Activated CD4-positive, alpha-beta memory T cell treated with anti-CD3 and anti-CD28 coated beads, Interleukin-2, amount 10 ng/mL, durations not matched to agents 7 days and 5 days (primary cell): ENCODE data around the gene RGSL1. TPM values are rescaled to one million over a fixed set of nuclear protein-coding genes. Genes with fewer than 3 reads are reported as not detected.

ENCODE experiments used
- CTCF ChIA-PET: fragments of 350-600 bp; sonication (Branson Sonifier 250); formaldehyde crosslinking; loops from one replicate; lab custom pipeline; 2021; ENCODE audit warnings: antibody characterized with exemption, inconsistent platforms; lab: Charles Lee
- POLR2A ChIA-PET: fragments of 350-600 bp; sonication (Branson Sonifier 250); formaldehyde crosslinking; loops from one replicate; lab custom pipeline; 2021; ENCODE audit warnings: antibody characterized with exemption; lab: Charles Lee
- DNase-seq: peaks from one replicate; pipeline ENCODE4 v3.0.0-alpha.2; 2020
- H3K27ac Mint-ChIP-seq: one replicate; pipeline ENCODE4 v1.8.0; 2021; ENCODE audit warnings: mild to moderate bottlenecking, mixed read lengths
- H3K27me3 Mint-ChIP-seq: one replicate; pipeline ENCODE4 v1.8.0; 2021; ENCODE audit warnings: mixed read lengths
- H3K36me3 Mint-ChIP-seq: one replicate; pipeline ENCODE4 v1.8.0; 2021; ENCODE audit warnings: low read depth, mixed read lengths
- H3K4me1 Mint-ChIP-seq: one replicate; pipeline ENCODE4 v1.8.0; 2021; ENCODE audit warnings: mixed read lengths
- H3K4me3 Mint-ChIP-seq: one replicate; pipeline ENCODE4 v1.8.0; 2021; ENCODE audit warnings: mild to moderate bottlenecking, mixed read lengths
- H3K9me3 Mint-ChIP-seq: one replicate; pipeline ENCODE4 v1.8.0; 2021; ENCODE audit warnings: mixed read lengths
- total RNA-seq, 2 experiments: library from RNA; stranded (reverse); gene quantifications; one replicate each; pipeline ENCODE4 v1.2.3, GENCODE V29; 2021

Gene RGSL1
- total RNA-seq, 2 experiments from 2014 or later: not detected

DNA sequence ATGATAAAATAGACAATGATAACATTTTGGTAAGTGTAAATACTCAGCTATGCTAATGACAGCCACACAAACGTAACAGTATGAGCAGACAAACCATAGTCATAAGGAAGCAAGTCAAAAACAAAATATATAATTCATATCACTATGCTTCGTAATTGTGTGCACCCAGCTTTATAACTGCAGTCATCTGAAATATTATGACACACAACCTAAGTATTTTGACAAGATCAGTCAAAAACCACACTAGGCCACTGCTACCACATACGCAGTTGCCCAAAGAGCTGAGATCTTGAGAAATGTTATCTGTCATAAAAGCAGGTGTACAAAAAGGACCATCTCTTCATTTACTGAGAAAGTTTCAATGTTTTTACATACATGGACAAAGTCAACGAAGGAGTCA is 113.1 kb downstream of the RGSL1 start:
- H3K36me3 Mint-ChIP-seq: no peaks in the 10 kb centered on the region
- POLR2A ChIA-PET: no interaction called here
- H3K27ac Mint-ChIP-seq: no peak overlapping the region
- H3K9me3 Mint-ChIP-seq: no peaks in the 10 kb centered on the region
- peaks cover 6% of the 10 kb centered on the region for H3K27me3 Mint-ChIP-seq
- CTCF ChIA-PET: no interaction called here
- DNase-seq: no peak
- no peak overlapping the region for H3K4me3 Mint-ChIP-seq
- H3K4me1 Mint-ChIP-seq: peaks cover 1% of the 10 kb centered on the region

DNA sequence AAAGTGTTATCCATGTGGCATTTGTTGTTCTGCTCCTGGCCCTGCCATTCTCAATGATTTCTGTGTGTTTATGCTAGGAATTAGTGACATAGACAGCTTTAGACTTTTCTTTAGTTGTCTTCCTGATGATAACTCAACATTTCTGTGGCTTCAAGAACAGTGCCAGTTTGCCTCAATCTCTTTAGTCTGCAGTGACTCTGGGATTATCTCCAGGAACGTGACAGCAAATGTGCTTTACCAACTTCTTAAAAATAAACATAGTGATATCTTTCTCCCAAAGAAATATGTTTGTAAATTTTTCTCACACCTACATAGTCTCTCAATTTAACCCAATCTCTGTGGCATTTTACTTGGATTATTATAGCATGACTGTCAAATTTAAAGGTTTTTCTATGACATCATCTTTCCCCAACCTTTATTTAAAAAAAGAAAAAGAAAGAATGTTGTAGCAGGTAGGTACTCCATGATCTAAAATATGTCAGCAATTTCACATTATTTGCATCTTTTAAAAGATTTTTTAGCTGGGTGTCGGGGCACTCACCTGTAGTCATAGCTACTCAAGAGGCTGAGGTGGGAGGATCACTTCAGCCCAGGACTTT is 114.6 kb downstream of the RGSL1 start:
- Mint-ChIP-seq H3K4me3 (no peak overlapping the region), H3K4me1 (peaks cover 1% of the 10 kb centered on the region), H3K27me3 (peaks cover 6% of the 10 kb centered on the region), H3K9me3 (no peaks in the 10 kb centered on the region), H3K36me3 (no peaks in the 10 kb centered on the region), H3K27ac (no peak overlapping the region)
- ChIA-PET CTCF (no interaction called here), POLR2A (interaction anchor here (1.3 kb wide), 1 partner anchor 10 kb away, joined by 3 read pairs; no protein-coding TSS in a partner anchor)
- DNase-seq: no peak

DNA sequence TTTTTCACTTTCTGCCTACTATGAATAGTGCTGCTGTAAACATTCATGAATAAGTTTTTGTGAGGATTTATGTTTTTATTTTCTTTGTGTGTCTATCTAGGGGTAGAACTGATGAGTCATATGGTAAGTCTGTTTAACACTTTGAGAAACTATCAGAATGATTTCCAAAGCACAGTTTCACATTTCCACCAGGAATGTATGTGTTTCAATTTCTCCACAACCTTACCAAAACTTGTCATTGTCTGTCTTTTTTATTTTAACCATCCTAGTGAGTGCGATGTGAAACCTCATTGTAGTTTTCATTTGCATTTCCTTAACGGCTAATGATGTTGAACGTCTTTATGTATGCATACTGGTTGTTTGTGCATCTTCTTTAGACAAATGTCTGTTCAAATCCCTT is 115.6 kb downstream of the RGSL1 start:
- H3K4me1 Mint-ChIP-seq: peaks cover 1% of the 10 kb centered on the region
- CTCF ChIA-PET: no interaction called here

DNA sequence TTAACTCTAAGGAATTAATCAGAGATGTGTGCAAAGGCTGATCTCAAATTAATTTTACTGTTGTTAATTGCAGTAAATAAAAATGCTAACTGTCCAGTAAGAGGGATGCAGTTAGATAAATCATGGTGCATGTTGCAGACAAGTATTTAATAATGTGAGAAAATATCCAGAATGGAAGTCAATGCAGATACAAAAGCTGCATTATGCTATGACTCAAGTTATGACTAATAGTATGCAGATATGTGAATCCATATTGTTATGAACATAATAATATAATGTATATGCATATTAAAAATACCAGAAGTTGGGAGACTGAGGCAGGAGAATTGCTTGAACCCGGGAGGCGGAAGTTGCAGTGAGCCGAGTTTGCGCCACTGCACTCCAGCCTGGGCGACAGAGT is 117.7 kb downstream of the RGSL1 start:
- no peak for DNase-seq

More for the DNA sequence above, 115.6 kb downstream of the RGSL1 start:
- H3K9me3 Mint-ChIP-seq: no peaks in the 10 kb centered on the region
- peaks cover 6% of the 10 kb centered on the region for H3K27me3 Mint-ChIP-seq
- H3K36me3 Mint-ChIP-seq: no peaks in the 10 kb centered on the region
- POLR2A ChIA-PET: no interaction called here
- H3K27ac Mint-ChIP-seq: no peak overlapping the region
- no peak overlapping the region for H3K4me3 Mint-ChIP-seq
- no peak for DNase-seq

DNA sequence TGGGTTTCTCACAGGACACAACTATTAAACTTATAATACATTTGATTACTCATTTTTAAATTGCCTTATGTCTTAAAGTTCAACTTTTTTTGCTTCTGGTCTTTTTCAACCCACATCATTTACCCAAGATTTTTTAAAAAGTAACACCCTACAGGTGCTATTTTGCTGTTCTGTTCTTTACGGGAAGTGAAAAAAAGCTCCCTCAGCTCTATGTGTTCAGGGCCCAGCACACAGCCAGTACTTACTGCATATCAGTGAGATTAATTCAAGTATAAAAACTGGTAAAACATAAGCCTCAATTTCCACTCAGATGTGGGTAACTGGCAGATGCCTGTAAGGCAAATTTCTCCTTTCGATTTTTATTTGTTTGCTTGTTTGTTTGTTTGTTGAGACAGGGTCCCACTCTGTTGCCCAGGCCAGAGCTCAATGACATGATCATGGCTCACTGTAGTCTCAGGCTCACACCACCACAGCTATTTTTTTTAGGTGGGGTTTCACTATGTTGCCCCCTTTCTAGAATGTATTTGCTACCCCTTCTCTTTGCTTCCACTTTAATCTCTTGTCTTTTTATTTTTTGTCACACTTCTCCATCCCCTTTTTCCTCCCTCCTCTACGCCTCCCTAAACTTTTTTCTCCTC is 118.8 kb downstream of the RGSL1 start:
- Mint-ChIP-seq H3K4me3 (no peak overlapping the region), H3K9me3 (no peaks in the 10 kb centered on the region), H3K27ac (no peak overlapping the region), H3K4me1 (peaks cover 1% of the 10 kb centered on the region), H3K27me3 (peaks cover 6% of the 10 kb centered on the region), H3K36me3 (no peaks in the 10 kb centered on the region)
- ChIA-PET POLR2A (no interaction called here), CTCF (interaction anchor here (0.6 kb wide), 1 partner anchor 1912 kb away, joined by 3 read pairs; no protein-coding TSS in a partner anchor)
- no peak for DNase-seq

More for the DNA sequence above, 117.7 kb downstream of the RGSL1 start:
- H3K4me3 Mint-ChIP-seq: no peak overlapping the region
- CTCF ChIA-PET: interaction anchor here (0.6 kb wide), 1 partner anchor 49 kb away, joined by 3 read pairs; no protein-coding TSS in a partner anchor
- H3K27ac Mint-ChIP-seq: no peak overlapping the region
- H3K4me1 Mint-ChIP-seq: peaks cover 1% of the 10 kb centered on the region
- POLR2A ChIA-PET: no interaction called here
- H3K27me3 Mint-ChIP-seq: peaks cover 6% of the 10 kb centered on the region
- H3K9me3 Mint-ChIP-seq: no peaks in the 10 kb centered on the region
- H3K36me3 Mint-ChIP-seq: no peaks in the 10 kb centered on the region

DNA sequence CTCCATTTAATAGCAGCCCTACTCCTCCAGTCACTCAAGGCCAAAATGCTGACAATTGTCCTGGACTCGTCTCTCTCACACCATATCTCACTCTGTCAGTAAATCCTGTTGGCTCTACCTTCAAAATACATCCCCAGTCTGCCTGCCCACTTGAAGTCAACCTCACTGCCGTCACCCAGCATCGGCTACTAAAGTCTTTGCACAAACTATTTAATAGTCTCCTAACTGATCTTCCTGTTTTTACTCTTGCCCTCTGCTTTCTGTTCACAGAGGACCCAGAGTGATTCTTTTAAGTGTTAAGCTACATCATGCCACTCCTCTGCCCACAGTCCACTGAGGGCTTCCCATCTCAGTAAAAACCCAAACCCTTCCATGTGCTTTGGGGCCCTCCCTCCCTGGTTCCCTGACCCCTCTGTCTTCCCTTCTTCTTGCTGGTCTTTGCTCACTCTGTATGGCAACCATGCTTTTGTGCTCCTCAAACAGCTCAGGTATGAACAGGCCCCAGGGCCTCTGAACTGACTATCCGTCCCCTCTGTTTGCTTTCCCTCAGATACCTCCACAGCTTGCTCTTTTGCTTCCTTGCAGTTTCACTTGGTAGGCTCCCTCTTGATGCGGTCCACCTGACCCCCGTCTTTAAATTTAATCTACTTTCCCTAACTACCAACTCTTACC is 120.1 kb downstream of the RGSL1 start:
- no peaks in the 10 kb centered on the region for H3K9me3 Mint-ChIP-seq
- ChIA-PET CTCF (no interaction called here), POLR2A (no interaction called here)
- H3K27ac Mint-ChIP-seq: no peak overlapping the region
- DNase-seq: no peak
- no peak overlapping the region for H3K4me3 Mint-ChIP-seq
- H3K27me3 Mint-ChIP-seq: peaks cover 6% of the 10 kb centered on the region
- H3K36me3 Mint-ChIP-seq: no peaks in the 10 kb centered on the region
- H3K4me1 Mint-ChIP-seq: peaks cover 1% of the 10 kb centered on the region

DNA sequence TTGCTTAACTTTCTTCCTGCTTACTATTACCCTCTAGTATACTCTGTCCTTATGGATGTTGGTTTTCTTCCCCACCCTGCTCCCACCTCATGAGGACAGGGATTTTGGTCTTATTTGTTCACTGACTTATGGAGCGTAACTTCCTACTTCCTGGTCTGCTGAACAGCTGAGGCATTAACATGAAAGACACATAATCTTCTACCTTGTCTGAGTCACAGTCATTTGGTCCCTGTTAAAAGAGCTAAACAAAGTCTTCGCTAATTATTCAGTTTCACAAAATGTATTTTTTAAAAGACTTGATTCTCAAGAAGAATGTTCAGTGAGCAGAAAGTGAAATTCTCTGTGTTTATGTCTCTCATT is 120.6 kb downstream of the RGSL1 start:
- Mint-ChIP-seq H3K4me3 (no peak overlapping the region), H3K27ac (no peak overlapping the region), H3K9me3 (no peaks in the 10 kb centered on the region), H3K4me1 (no peaks in the 10 kb centered on the region), H3K36me3 (peaks cover 4% of the 10 kb centered on the region), H3K27me3 (peaks cover under 1% of the 10 kb centered on the region)
- ChIA-PET CTCF (no interaction called here), POLR2A (no interaction called here)
- no peak for DNase-seq

DNA sequence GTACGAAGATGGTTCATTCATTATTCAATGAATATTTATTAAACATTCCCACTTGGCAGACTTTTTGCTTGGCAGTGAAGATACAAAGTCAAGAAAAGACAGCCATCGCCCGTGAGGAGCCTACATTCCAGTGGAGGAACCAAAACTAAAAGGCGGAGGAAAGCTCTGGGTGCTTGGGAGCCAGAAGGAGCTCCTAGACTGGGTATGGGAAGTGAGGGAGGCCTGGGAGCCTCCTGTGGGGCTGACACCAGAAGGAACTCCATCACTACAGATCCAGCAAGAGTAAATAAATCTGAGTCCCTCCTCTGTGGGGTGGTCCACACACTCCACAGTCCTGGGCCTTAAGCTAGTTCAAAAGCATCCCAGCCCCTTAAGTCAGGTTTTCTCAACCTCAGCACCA is 124.2 kb downstream of the RGSL1 start:
- no peak overlapping the region for H3K4me3 Mint-ChIP-seq
- POLR2A ChIA-PET: no interaction called here
- DNase-seq: no peak
- no peak overlapping the region for H3K27ac Mint-ChIP-seq
- H3K36me3 Mint-ChIP-seq: peaks cover 23% of the 10 kb centered on the region
- CTCF ChIA-PET: interaction anchor here (1.2 kb wide), 1 partner anchor 489 kb away, joined by 3 read pairs; no protein-coding TSS in a partner anchor
- no peaks in the 10 kb centered on the region for H3K4me1 Mint-ChIP-seq
- H3K9me3 Mint-ChIP-seq: no peaks in the 10 kb centered on the region
- no peaks in the 10 kb centered on the region for H3K27me3 Mint-ChIP-seq

DNA sequence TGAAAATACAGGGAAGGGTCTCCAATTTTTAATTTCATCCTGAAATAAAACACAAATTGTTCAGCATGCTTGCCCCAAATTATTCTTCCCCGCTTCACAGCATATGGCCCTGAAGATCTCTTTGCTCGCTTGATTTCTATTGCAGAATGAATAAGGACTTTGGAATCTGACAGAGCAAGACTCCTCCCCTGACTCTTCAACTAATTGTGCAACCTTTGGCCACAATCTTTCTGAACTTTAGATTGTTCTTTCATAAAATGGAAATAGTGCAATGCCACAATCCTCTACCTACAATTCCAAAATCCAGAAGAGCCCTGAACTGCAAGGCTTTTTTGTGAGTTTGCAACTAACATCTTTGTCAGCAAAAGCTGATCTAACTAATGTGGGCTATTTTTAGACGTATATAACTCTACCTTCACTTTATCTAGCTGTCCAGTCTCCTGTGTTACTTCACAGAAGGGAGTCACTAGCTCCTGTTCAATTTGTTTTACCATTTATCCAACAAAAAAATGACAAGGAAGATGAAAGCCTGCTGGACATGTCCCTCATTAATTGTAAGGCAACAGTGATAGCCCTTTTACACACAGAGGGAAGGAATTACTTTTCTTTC is 125.7 kb downstream of the RGSL1 start:
- no peaks in the 10 kb centered on the region for H3K4me1 Mint-ChIP-seq
- H3K9me3 Mint-ChIP-seq: no peaks in the 10 kb centered on the region
- no peak overlapping the region for H3K4me3 Mint-ChIP-seq
- POLR2A ChIA-PET: no interaction called here
- no peak for DNase-seq
- no peak overlapping the region for H3K27ac Mint-ChIP-seq
- H3K36me3 Mint-ChIP-seq: peaks cover 37% of the 10 kb centered on the region
- CTCF ChIA-PET: no interaction called here
- H3K27me3 Mint-ChIP-seq: no peaks in the 10 kb centered on the region

DNA sequence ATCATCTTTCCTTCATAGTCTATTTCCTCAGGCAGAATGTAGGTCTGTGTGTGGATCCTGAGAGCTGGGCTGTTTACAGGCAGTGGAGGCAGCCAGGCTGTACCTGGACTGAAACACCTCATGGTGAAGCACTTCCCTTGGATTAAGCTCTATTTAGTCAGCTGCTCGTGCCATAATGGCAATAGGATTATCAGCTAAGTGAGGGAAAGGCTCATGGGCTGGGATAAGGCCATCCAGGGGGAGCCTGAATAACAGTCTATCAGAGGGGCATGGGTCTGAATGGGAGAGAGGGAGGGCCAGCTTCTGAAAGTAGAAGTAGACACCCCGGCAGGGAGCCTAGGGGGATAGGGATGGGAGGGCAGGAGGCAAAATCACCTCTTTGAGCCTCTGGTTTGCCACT is 130.8 kb downstream of the RGSL1 start:
- no peak overlapping the region for H3K4me3 Mint-ChIP-seq
- H3K27me3 Mint-ChIP-seq: no peaks in the 10 kb centered on the region
- peaks cover 61% of the 10 kb centered on the region for H3K36me3 Mint-ChIP-seq
- DNase-seq: no peak
- peaks cover 9% of the 10 kb centered on the region for H3K4me1 Mint-ChIP-seq
- no peak overlapping the region for H3K27ac Mint-ChIP-seq
- H3K9me3 Mint-ChIP-seq: no peaks in the 10 kb centered on the region
- CTCF ChIA-PET: no interaction called here
- POLR2A ChIA-PET: no interaction called here

DNA sequence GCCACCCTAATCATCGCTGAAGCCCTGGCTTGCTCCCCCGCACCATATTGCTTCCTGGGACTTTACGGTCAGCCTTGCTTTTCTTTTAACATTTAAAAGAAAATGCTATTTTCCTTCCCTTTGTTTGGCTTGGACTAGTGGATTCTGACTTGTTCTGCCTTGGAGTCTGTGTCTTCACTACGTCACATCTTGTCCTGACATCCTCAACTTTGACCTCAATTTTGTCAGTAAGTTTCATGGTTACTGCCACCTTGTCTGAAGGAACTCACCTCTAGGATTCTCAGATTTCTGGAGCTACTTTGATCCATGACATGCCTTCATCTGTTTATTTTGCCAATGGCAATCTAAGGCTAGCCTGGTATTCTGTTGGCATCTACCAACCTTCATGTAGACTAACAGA is 134.8 kb downstream of the RGSL1 start:
- no peak overlapping the region for H3K4me3 Mint-ChIP-seq
- H3K27me3 Mint-ChIP-seq: no peaks in the 10 kb centered on the region
- H3K9me3 Mint-ChIP-seq: peaks cover 2% of the 10 kb centered on the region
- peaks cover 32% of the 10 kb centered on the region for H3K4me1 Mint-ChIP-seq
- ChIA-PET CTCF (interaction anchor here (2.2 kb wide), 1 partner anchor 11 kb away, joined by 7 read pairs; no protein-coding TSS in a partner anchor), POLR2A (no interaction called here)
- peaks cover 50% of the 10 kb centered on the region for H3K36me3 Mint-ChIP-seq
- no peak overlapping the region for H3K27ac Mint-ChIP-seq
- DNase-seq: no peak

DNA sequence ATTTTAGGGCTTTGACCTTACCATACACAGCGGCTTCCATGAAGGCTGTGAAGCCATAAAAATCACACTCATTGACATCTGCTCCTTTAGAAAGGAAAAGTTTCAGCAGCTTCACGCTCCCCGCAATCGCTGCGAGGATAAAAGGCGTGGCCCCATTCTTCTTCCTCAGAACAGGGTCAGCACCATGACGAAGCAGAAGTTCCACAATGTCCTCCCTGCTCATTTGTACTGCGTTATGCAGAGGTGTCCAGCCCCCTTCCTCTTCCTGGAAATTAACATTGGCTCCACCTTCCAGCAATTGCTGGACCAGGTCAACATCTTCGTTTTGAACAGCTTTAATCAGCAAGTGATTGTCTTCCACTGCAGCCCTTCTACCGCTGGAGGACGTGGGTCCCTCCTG is 136.4 kb downstream of the RGSL1 start:
- Mint-ChIP-seq H3K27ac (no peak overlapping the region), H3K4me3 (no peak overlapping the region), H3K36me3 (peaks cover 36% of the 10 kb centered on the region), H3K27me3 (no peaks in the 10 kb centered on the region), H3K9me3 (peaks cover 2% of the 10 kb centered on the region), H3K4me1 (peaks cover 34% of the 10 kb centered on the region)
- POLR2A ChIA-PET: no interaction called here
- CTCF ChIA-PET: interaction anchor here (3.9 to 5.2 kb wide), 3 partner anchors 11 to 197 kb away, joined by 24 to 49 read pairs (median 31); no protein-coding TSS in a partner anchor
- DNase-seq: no peak

DNA sequence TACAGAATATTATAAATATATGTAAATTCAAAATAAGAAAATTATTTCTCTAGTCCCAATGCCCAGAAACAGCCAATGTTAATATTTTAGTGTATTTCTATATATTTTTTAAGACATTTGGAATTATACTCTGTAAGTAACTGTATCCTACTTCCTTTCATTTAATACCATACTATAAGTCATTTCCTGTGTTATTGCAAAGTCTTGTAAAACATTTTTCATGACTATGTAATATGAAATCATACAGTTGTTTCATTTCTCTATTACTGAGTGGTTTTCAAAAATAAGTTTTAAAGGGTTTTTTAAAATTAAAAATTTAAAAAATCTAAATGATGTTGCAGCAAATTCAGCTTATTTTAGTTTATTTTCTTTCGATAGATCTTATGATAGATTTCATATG is 137.1 kb downstream of the RGSL1 start:
- ChIA-PET CTCF (interaction anchor here (3.9 to 5.2 kb wide), 3 partner anchors 10 to 196 kb away, joined by 24 to 49 read pairs (median 31); no protein-coding TSS in a partner anchor), POLR2A (no interaction called here)
- no peaks in the 10 kb centered on the region for H3K27me3 Mint-ChIP-seq
- no peak overlapping the region for H3K27ac Mint-ChIP-seq
- H3K4me1 Mint-ChIP-seq: peaks cover 34% of the 10 kb centered on the region
- H3K4me3 Mint-ChIP-seq: no peak overlapping the region
- peaks cover 2% of the 10 kb centered on the region for H3K9me3 Mint-ChIP-seq
- no peak for DNase-seq
- peaks cover 33% of the 10 kb centered on the region for H3K36me3 Mint-ChIP-seq
